Renal pelvis (tissue), 4 donors: ENCODE measurements around the gene TREH. TPM values are rescaled to one million over a fixed set of nuclear protein-coding genes. Genes with fewer than 3 reads are reported as not detected.
A peak's percentile ranks its signal among the peaks of the same experiment; 100 is the strongest.

Experiments used
- DNase-seq: peaks from one replicate; pipeline ENCODE4 v3.0.0-alpha.2; 2013
- polyA plus RNA-seq, 3 donors: library from polyadenylated mRNA; unstranded; fragments of 120-200 nt; gene quantifications; one replicate each; pipeline ENCODE4 v1.2.1, GENCODE V29; 2013; ENCODE audit not compliant: insufficient read length in 3 of 3

TREH gene
- polyA plus RNA-seq, 3 donors: 0.41 to 3.0 (median 2.6) TPM

- no peak for DNase-seq
These were observed 29.1 kb downstream of the TREH start for GRCh38 chr11:118650366-118650765.

GRCh38 chr11:118649941-118650340 is 29.5 kb downstream of the TREH start:
- no peak for DNase-seq

GRCh38 chr11:118648291-118648690 is 31.2 kb downstream of the TREH start:
- no peak for DNase-seq

- no peak for DNase-seq
These were observed 33.1 kb downstream of the TREH start for GRCh38 chr11:118646393-118646792.

GRCh38 chr11:118645066-118645715 is 34.3 kb downstream of the TREH start:
- no peak for DNase-seq

DNA sequence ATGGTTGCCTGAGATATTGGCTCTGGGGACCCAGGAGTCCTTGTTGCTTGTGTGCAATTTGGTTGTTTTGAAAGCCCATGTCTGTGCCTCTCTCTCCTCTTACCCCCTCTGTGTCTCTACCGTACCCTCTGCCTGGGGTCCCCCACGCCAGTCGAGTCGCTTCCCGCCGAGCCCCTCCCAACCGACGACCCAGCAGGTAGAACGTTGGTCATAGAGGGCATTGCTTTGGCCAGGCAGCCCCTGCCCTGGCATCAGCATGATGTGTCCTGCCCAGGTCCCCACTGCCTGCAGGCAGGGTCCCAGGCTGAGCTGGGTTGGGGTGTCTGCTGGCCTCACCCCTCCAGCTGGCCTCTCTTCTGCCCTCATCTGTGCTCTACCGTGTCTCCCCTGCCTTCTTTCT is 35.0 kb downstream of the TREH start:
- no peak for DNase-seq

- DNase-seq: no peak
These were observed 35.5 kb downstream of the TREH start for GRCh38 chr11:118643995-118644345.

- DNase-seq: no peak
These were observed 36.1 kb downstream of the TREH start for GRCh38 chr11:118643142-118643994.

DNA sequence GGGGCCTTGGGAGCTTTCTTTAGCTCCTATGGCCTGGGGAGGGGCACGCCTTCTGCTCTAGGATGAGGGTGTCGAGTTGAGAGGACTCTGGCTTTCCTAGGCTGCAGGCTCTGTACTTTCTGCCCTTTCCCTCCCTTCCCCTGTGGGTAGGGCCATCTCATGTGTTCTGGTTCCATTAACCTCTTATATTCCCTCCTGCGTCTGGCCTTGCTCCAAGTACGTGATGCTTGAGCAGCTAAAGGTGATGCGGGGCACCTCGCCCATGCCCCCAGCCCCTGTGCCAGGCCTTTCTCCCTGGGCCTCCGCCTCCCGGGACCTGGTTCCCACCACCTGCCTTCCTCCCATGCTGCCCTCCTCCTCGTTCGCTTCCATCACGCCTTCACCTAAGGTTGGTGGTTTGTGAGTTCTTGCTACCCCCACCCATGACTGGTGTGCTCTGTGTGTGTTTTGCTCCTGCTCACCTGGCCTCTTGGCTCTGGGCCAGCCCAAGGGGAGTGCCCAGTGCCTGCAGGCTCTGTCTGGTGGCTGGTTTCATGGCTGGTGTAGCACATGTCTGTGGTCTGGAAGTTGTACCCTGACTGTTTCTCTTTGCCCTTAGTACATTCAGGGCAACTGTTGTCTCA is 37.9 kb downstream of the TREH start:
- DNase-seq: no peak

- DNase-seq: no peak
These were observed 38.9 kb downstream of the TREH start for GRCh38 chr11:118640332-118641154.

DNA sequence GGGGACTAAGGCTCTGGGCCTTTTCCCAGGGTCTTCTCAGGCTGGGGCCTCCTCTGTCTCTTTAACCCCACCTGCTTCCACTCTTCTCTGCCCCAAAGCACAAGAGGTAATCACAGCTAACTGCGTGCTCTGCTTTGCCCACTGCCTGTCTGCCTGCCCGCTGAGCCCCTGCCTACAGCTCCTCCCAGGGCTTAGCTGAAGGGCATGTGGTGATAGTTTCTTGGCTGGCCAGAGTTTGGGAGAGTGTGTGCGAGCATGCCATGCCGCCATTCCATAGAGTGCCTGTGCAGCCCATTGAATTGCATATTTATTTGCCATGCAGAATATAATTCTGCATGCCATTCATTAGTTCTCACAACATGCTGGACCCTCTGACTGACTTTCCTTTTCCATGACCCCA is 39.6 kb downstream of the TREH start:
- no peak for DNase-seq

GRCh38 chr11:118638726-118639125 is 40.7 kb downstream of the TREH start:
- no peak for DNase-seq

DNA sequence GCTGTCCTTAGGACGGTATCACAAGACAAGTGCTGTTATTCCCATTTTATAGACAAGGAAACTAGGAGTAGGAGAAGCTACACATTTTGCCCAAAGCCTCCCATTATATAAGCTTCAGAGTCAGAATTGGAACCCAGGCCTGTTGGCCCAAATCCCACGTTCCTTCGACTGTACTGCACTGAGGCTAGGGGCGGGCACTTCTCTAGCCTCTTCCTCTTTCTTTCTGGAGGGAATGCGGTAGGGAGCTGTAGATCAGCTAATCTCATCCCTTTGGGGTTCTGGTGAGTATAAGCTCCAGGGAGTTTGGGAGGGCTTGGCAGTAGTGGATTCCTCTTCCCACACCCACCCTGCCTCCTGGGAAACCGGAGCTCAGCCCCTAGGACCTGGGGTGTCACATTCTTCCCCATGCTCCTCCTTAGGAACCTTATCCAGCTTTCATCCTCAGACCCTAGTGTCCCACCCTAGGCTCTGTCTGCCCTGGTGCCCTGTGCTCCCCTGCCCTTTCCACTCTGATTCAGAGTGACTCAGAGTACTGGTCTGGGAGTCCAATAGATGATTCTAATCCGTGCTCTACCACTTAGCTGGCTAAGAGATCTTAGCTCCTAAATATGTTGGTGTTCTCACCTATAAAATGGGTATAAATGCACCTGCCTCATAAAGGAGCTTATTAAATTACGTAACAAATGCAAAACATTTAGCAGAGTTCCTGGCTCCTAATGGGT is 42.7 kb downstream of the TREH start:
- DNase-seq: no peak

- DNase-seq: no peak
These were observed 43.8 kb downstream of the TREH start for GRCh38 chr11:118635642-118636041.

GRCh38 chr11:118635237-118635591 is 44.2 kb downstream of the TREH start:
- DNase-seq: no peak

GRCh38 chr11:118634431-118635236 is 44.8 kb downstream of the TREH start:
- peak; percentile 76 for DNase-seq

- no peak for DNase-seq
These were observed 45.5 kb downstream of the TREH start for GRCh38 chr11:118633979-118634378.

DNA sequence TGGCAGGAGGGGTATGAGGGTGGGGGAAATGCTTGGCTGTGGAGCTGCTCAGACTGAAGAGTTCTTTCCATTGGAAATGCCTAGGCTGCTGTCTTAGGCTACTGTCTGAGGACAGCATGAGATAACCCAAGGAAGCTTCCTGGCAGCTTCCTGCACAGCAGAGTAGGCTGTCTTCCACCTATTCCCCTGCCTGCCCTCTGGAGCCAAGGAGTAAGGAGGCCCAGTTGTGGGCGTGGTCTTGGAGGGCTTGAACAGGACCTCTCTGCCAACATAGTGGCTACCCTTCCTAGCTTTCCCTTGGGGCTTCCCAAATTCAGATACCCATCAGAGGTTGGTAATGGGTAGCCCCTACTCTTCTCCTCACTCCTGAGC is 46.1 kb downstream of the TREH start:
- DNase-seq: no peak

GRCh38 chr11:118632577-118633318 is 46.7 kb downstream of the TREH start:
- no peak for DNase-seq
